A549 (cell line): ENCODE results near the gene CLASP1. TPM values are rescaled to one million over a fixed set of nuclear protein-coding genes. Genes with fewer than 3 reads are reported as not detected.
"Not testable (repeated sequence)": the region's sequence is repeated elsewhere in the genome, so short reads cannot be mapped to it uniquely, and the experiment has no call there.

Source experiments
- ATAC-seq, 2 experiments: fragments of 200-7000 bp in 1 of 2; fragments of >200 bp in 1 of 2; cut with Nextera tagmentation in 1 of 2; cut with Tn5 transposase in 1 of 2; 3 replicates each; pipeline versions ENCODE4 v1.8.0 to v1.9.1; 2018 to 2020; ENCODE audit warnings: mild to moderate bottlenecking in 1 of 2, moderate library complexity in 1 of 2
- CTCF ChIA-PET: fragments of 300-600 bp; sonication (Branson Sonifier 250); formaldehyde crosslinking; extraction: SDS; loops from one replicate; lab custom pipeline; 2021; ENCODE audit warnings: antibody characterized with exemption, inconsistent platforms; lab: Yijun Ruan, JAX
- POLR2A ChIA-PET: fragments of 350-600 bp; formaldehyde crosslinking; extraction: SDS; loops from one replicate; lab custom pipeline; 2021; ENCODE audit warnings: antibody characterized with exemption, inconsistent platforms; lab: Yijun Ruan, JAX
- DNase-seq, 2 experiments: peaks; one replicate each; pipeline versions ENCODE4 v3.0.0 to v3.0.0-alpha.2; 2011 to 2016; ENCODE audit warnings: low read depth in 1 of 2, low spot score in 1 of 2
- FAIRE-seq: peaks from 2 replicates; lab custom pipeline; 2011; peaks lifted over from hg19 to GRCh38; lab: Jason Lieb, UNC
- H3K27ac ChIP-seq, 2 experiments: fragments of >200 bp; sonication (Bioruptor Twin); formaldehyde crosslinking; 3 replicates each; pipeline ENCODE4 v1.5.1; 2016 to 2017
- H3K4me1 ChIP-seq: fragments of >200 bp; sonication (Bioruptor Twin); formaldehyde crosslinking; 3 replicates; pipeline ENCODE4 v1.6.1; 2016
- H3K4me2 ChIP-seq: fragments of >200 bp; sonication (Bioruptor Twin); formaldehyde crosslinking; 3 replicates; pipeline ENCODE4 v1.6.1; 2016
- H3K4me3 ChIP-seq: fragments of >200 bp; sonication (Bioruptor Twin); formaldehyde crosslinking; 3 replicates; pipeline ENCODE4 v1.5.1; 2016
- H3K9me3 ChIP-seq: fragments of >200 bp; sonication (Bioruptor Twin); formaldehyde crosslinking; 3 replicates; pipeline ENCODE4 v1.6.1; 2016
- CBX8 ChIP-seq: fragments of 200-600 bp; sonication (generic); IDR thresholded peaks from 2 replicates; pipeline ENCODE4 v1.6.1; 2016
- ESRRA ChIP-seq: fragments of 150-350 bp; IDR thresholded peaks from 2 replicates; pipeline ENCODE4 v1.6.1; 2014; ENCODE audit warnings: mild to moderate bottlenecking, low read length, borderline replicate concordance
- FOSB ChIP-seq: fragments of 250-450 bp; sonication (Bioruptor Pico); IDR thresholded peaks from 2 replicates; pipeline ENCODE4 v1.5.0; 2020; ENCODE audit warnings: mild to moderate bottlenecking, moderate library complexity
- GATA3 ChIP-seq: IDR thresholded peaks from 2 replicates; pipeline ENCODE4 v1.6.1; 2012; ENCODE audit warnings: borderline replicate concordance
- HOXB5 ChIP-seq: fragments of 250-450 bp; sonication (Bioruptor Pico); IDR thresholded peaks from 2 replicates; pipeline ENCODE4 v1.5.0; 2020; ENCODE audit warnings: mild to moderate bottlenecking, moderate library complexity
- JUNB ChIP-seq: fragments of >200 bp; sonication (Bioruptor Twin); formaldehyde crosslinking; IDR thresholded peaks from 2 replicates; pipeline ENCODE4 v1.6.1; 2016
- KDM5A ChIP-seq: fragments of 200-600 bp; sonication (generic); IDR thresholded peaks from 2 replicates; pipeline ENCODE4 v1.6.1; 2016; ENCODE audit warnings: antibody characterized with exemption, mild to moderate bottlenecking
- MYC ChIP-seq: IDR thresholded peaks from 2 replicates; pipeline ENCODE4 v1.6.1; 2012; ENCODE audit warnings: mild to moderate bottlenecking, inconsistent platforms, low read length, improper control_type of control experiment, borderline replicate concordance
- NR3C1 ChIP-seq: fragments of >200 bp; sonication (Bioruptor Twin); formaldehyde crosslinking; IDR thresholded peaks from 3 replicates; pipeline ENCODE4 v1.6.1; 2017
- POLR2A ChIP-seq: IDR thresholded peaks from 2 replicates; pipeline ENCODE4 v1.6.1; 2012; ENCODE audit warnings: mild to moderate bottlenecking, low read length
- POLR2AphosphoS2 ChIP-seq: conservative IDR thresholded peaks from 2 replicates; pipeline ENCODE4 v1.6.1; 2012; ENCODE audit warnings: low read length, improper control_type of control experiment, inconsistent platforms
- RARB ChIP-seq: fragments of 250-450 bp; sonication (Bioruptor Pico); IDR thresholded peaks from 2 replicates; pipeline ENCODE4 v1.8.0; 2021; ENCODE audit warnings: mild to moderate bottlenecking, moderate library complexity
- RNF2 ChIP-seq: fragments of 200-600 bp; sonication (generic); IDR thresholded peaks from 2 replicates; pipeline ENCODE4 v1.6.1; 2016; ENCODE audit warnings: low read depth, mild to moderate bottlenecking, antibody characterized with exemption, moderate library complexity, borderline replicate concordance
- SMC3 ChIP-seq: fragments of >200 bp; sonication (Bioruptor Twin); formaldehyde crosslinking; IDR thresholded peaks from 3 replicates; pipeline ENCODE4 v1.6.1; 2018; ENCODE audit warnings: inconsistent platforms
- ZC3H11A ChIP-seq: fragments of 450-650 bp; IDR thresholded peaks from 2 replicates; pipeline ENCODE4 v1.6.1; 2014; ENCODE audit warnings: antibody characterized with exemption, mild to moderate bottlenecking
- WGBS: methylation state at CpG from one replicate; pipeline ENCODE4 v1.1.6; 2017; ENCODE audit errors: missing lambda C conversion rate; 5-methylcytosine and 5-hydroxymethylcytosine counted together
- polyA plus RNA-seq, 4 experiments: library from polyadenylated mRNA; depleted of rRNA in 3 of 4; stranded (reverse); fragments of >200 nt; fragmentation: RNase III in 1 of 4; extraction: RNeasy Plus Mini Kit Qiagen cat#74134 plus additional on column Dnase treatment in 1 of 4; gene quantifications; 2 replicates in 3 of 4; 3 replicates in 1 of 4; pipeline ENCODE4 v1.2.3, GENCODE V29; 2011 to 2017
- TF ChIP-seq, protein P1 (sequence below): fragments of 250-450 bp; sonication (Bioruptor Pico); IDR thresholded peaks from 2 replicates; pipeline ENCODE4 v1.5.0; 2021; ENCODE audit warnings: mild to moderate bottlenecking, moderate library complexity, borderline replicate concordance
- TF ChIP-seq, protein P2 (sequence below): fragments of >200 bp; sonication (Bioruptor Twin); formaldehyde crosslinking; IDR thresholded peaks from 3 replicates; pipeline ENCODE4 v1.6.1; 2016
- TF ChIP-seq, protein P3 (sequence below): fragments of 450-650 bp; IDR thresholded peaks from 2 replicates; pipeline ENCODE4 v1.6.1; 2014; ENCODE audit warnings: antibody characterized with exemption

The CLASP1 gene
- polyA plus RNA-seq, 2 of the 4 experiments (the other 2 are of a cell fraction): 11.7 to 15.8 TPM

DNA sequence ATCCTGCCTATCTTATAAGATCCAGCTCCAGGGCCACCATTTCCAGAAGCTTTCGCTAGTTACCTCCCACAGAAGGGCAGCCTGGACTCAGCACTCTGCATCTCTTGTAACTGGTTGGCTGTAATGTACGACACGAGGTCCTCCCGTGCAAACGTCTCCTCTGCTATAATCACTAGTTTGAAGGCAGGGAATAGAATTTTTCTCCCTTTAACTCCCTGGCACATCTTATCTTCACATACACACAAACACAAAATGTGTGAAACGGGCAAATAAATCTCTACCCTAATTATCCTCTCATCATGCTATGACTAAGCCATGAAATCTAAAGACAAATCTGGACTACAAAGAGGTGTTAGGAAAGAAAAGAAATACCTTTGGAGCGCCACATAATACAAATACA lies 81.8 kb downstream of the CLASP1 start:
- ChIA-PET POLR2A (interaction anchor here (0.6 to 1.2 kb wide), 2 partner anchors 37 to 201 kb away, joined by 3 to 10 read pairs; partner anchors contain the start of gene RNU4ATAC), CTCF (interaction anchor here (1.1 kb wide), 1 partner anchor 36 kb away, joined by 3 read pairs; the partner anchor contains the start of gene RNU4ATAC)
- TF ChIP-seq POLR2AphosphoS2 (no peak), JUNB (no peak), RNF2 (no peak)
- TF ChIP-seq, all 56 proteins: peak for 0
- DNase-seq: no peak
- Histone ChIP-seq H3K4me2 (no peak overlapping the region), H3K4me3 (no peak overlapping the region), H3K27ac (no peak overlapping the region), H3K9me3 (0 out of 3 replicates have a peak, but pooled peaks cover 3% of the 10 kb centered on the region), H3K4me1 (peaks cover 5% of the 10 kb centered on the region; the same call in 1 of the 3 replicates)
- no peak for ATAC-seq
- FAIRE-seq: no peak
- 83% methylated on average over 7 of the region's 7 CpGs for WGBS

DNA sequence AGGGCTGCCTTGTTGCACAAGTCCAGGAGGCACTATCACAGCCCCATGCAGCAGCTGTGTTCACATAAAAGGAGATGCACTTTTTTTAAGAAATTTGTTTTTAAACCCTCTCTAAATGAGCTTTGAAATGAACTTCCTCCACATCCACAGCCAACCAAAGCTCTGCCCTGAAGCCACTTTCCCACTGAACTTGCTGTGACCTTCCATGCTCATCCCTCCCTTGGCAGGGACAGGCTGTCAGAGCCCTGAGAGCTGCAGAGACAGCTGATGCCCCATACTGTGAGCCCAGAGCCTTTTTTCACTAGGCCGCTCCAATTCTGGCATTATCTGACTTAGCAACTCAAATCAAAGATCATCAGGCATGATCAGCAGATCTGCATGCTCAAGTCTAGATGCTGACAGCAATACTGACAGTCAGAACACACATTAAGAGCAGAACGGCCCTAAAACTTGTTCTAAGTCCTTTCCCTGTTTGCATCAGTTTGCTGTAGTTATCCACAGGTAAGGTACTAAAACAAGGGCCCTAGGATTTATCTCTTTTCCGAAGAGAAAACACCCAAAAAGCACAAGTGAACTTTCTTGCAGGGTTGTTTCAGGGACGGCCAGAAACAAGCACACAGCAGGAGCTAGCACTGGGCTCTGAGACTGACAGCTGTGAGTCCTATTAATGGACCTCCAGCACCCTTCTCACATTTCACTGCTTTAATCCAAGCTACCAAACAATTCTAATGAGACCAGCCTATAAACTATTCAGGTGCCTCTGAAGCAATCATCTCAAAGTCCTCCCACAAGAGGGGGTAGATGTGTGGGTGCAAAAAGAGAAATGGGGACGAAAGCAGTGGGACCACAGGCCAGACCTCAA lies 83.6 kb downstream of the CLASP1 start:
- TF ChIP-seq, protein P1, sequence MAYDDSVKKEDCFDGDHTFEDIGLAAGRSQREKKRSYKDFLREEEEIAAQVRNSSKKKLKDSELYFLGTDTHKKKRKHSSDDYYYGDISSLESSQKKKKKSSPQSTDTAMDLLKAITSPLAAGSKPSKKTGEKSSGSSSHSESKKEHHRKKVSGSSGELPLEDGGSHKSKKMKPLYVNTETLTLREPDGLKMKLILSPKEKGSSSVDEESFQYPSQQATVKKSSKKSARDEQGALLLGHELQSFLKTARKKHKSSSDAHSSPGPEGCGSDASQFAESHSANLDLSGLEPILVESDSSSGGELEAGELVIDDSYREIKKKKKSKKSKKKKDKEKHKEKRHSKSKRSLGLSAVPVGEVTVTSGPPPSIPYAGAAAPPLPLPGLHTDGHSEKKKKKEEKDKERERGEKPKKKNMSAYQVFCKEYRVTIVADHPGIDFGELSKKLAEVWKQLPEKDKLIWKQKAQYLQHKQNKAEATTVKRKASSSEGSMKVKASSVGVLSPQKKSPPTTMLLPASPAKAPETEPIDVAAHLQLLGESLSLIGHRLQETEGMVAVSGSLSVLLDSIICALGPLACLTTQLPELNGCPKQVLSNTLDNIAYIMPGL (CRISPR knock-in tag): no peak
- TF ChIP-seq HOXB5 (CRISPR knock-in tag) (no peak), POLR2A (no peak), GATA3 (no peak), RARB (CRISPR knock-in tag) (no peak), KDM5A (no peak), ESRRA (no peak), FOSB (no peak), RNF2 (no peak), POLR2AphosphoS2 (no peak), MYC (no peak)
- TF ChIP-seq, protein P2, sequence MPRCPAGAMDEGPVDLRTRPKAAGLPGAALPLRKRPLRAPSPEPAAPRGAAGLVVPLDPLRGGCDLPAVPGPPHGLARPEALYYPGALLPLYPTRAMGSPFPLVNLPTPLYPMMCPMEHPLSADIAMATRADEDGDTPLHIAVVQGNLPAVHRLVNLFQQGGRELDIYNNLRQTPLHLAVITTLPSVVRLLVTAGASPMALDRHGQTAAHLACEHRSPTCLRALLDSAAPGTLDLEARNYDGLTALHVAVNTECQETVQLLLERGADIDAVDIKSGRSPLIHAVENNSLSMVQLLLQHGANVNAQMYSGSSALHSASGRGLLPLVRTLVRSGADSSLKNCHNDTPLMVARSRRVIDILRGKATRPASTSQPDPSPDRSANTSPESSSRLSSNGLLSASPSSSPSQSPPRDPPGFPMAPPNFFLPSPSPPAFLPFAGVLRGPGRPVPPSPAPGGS: no peak
- TF ChIP-seq, protein P3, sequence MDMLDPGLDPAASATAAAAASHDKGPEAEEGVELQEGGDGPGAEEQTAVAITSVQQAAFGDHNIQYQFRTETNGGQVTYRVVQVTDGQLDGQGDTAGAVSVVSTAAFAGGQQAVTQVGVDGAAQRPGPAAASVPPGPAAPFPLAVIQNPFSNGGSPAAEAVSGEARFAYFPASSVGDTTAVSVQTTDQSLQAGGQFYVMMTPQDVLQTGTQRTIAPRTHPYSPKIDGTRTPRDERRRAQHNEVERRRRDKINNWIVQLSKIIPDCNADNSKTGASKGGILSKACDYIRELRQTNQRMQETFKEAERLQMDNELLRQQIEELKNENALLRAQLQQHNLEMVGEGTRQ: no peak
- TF ChIP-seq, all 56 proteins: peak for 0
- ChIA-PET POLR2A (no interaction called here), CTCF (interaction anchor here (0.7 to 1.1 kb wide), 3 partner anchors 21 to 34 kb away, joined by 3 to 4 read pairs (median 4); partner anchors contain the start of gene RNU4ATAC)
- ATAC-seq (no peak), FAIRE-seq (no peak), DNase-seq (no peak)
- no peak overlapping the region for H3K4me2 ChIP-seq
- H3K4me3 ChIP-seq: no peak overlapping the region
- 0 out of 3 replicates have a peak, but pooled peaks cover 3% of the 10 kb centered on the region for H3K9me3 ChIP-seq
- 87% methylated on average over 5 of the region's 5 CpGs for WGBS
- H3K27ac ChIP-seq: no peak overlapping the region
- H3K4me1 ChIP-seq: peaks cover 18% of the 10 kb centered on the region; the same call in 2 of the 3 replicates

DNA sequence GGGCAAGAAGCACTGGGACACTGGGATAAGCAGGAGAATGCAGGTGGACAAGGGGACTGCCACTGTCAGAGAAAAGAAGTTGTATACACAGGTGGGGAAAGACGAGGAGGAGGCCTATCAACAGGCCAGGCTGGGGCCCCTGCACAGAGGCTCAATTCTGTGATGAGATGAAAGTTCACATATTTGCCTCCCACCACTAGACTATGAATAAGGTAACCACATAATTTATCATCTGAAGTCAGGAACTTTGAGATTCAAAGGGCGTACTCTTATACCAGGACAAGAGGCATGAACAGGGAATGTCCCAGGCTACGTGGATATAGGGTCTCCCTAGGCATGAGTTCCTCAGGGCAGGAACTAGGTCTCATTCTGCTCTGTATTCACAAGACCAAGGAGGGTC lies 84.4 kb downstream of the CLASP1 start:
- ChIA-PET POLR2A (no interaction called here), CTCF (interaction anchor here (0.7 to 1.1 kb wide), 2 partner anchors 9 to 32 kb away, joined by 3 read pairs; no protein-coding TSS in a partner anchor)
- DNase-seq: no peak
- no peak for ATAC-seq
- WGBS: 91% methylated on average over 3 of the region's 3 CpGs
- FAIRE-seq: no peak
- peaks cover 18% of the 10 kb centered on the region; the same call in 2 of the 3 replicates for H3K4me1 ChIP-seq
- H3K4me3 ChIP-seq: no peak overlapping the region
- TF ChIP-seq, protein P1 (CRISPR knock-in tag): no peak
- TF ChIP-seq CBX8 (no peak), GATA3 (no peak), SMC3 (no peak), ZC3H11A (no peak), NR3C1 (no peak)
- H3K4me2 ChIP-seq: no peak overlapping the region
- H3K9me3 ChIP-seq: 0 out of 3 replicates have a peak, but pooled peaks cover 3% of the 10 kb centered on the region
- H3K27ac ChIP-seq: no peak overlapping the region

DNA sequence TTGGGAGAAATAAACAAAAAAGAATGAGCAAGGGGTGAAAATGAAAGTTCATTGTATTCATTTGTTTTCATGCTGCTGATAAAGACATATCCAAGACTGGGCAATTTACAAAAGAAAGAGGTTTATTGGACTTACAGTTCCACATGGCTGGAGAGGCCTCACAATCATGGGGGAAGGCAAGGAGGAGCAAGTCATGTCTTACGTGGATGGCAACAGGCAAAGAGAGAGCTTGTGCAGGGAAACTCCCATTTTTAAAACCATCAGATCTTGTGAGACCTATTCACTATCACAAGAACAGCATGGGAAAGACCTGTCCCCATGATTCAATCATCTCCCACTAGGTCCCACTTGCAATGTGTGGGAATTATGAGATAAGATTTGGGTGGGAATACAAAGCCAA lies 85.5 kb downstream of the CLASP1 start:
- DNase-seq, H3K27ac ChIP-seq, H3K4me2 ChIP-seq, ATAC-seq, H3K4me3 ChIP-seq, H3K9me3 ChIP-seq, FAIRE-seq, CTCF ChIA-PET: not testable (repeated sequence)
- POLR2A ChIA-PET: interaction anchor here (2.0 kb wide), 1 partner anchor 33 kb away, joined by 6 read pairs; the partner anchor contains the start of gene RNU4ATAC
- 97% methylated on average over 1 of the region's 1 CpG for WGBS
- peaks cover 18% of the 10 kb centered on the region; the same call in 2 of the 3 replicates for H3K4me1 ChIP-seq
